Activated CD4-positive, alpha-beta T cell treated with anti-CD3 and anti-CD28 coated beads, Interleukin-2, amount 50 U/mL, for 1 hour (primary cell): ENCODE data around the gene RAB3GAP2.
"Not testable (repeated sequence)": the region's sequence is repeated elsewhere in the genome, so short reads cannot be mapped to it uniquely, and the experiment has no call there.

ENCODE experiments used
- DNase-seq: peaks from one replicate; pipeline ENCODE4 v3.0.0-alpha.2; 2020

RAB3GAP2 gene

DNA sequence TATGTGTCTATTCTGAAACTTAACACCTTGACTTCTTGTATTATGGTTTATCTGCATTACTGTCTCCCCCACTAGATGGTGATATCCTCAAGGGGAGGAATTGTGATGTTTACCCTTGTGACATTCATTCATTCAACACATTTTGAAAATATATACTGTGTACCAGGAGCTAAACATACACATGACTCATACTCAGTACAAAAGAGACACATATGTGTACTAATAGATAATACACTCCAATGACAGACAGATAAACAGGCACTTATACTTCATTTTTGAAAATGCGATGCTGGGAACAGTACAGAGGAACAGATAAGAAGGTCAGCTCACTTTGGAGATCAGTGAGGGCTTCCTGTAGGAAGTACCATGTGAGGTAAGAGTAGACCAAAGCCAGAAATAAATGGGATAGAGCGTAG lies 8.9 kb upstream of the RAB3GAP2 start:
- DNase-seq, result no peak

DNA sequence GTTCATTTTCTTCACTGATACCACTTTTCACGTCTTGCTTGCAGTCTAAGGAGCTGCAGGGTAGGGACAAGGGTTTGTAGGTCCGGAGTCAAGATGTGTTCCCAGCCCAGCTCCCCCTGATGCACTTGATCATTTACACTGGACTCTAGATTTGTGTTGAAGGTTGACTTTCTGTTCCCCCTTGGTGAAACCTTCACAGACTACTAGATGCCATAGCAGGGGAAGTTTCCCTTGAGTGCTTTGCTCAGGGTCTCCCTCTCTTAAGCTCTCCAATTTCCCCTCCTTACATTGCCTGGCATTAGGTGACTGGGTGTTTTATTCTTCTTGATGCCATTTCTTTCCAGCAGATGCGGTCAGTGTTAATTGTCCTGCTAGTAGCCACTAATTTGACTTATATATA lies 8.0 kb upstream of the RAB3GAP2 start:
- no peak for DNase-seq

- no peak for DNase-seq
Measured at GRCh38 chr1:220278991-220279390, 6.7 kb upstream of the RAB3GAP2 start.

GRCh38 chr1:220275430-220275829 lies 3.2 kb upstream of the RAB3GAP2 start:
- no peak for DNase-seq

DNA sequence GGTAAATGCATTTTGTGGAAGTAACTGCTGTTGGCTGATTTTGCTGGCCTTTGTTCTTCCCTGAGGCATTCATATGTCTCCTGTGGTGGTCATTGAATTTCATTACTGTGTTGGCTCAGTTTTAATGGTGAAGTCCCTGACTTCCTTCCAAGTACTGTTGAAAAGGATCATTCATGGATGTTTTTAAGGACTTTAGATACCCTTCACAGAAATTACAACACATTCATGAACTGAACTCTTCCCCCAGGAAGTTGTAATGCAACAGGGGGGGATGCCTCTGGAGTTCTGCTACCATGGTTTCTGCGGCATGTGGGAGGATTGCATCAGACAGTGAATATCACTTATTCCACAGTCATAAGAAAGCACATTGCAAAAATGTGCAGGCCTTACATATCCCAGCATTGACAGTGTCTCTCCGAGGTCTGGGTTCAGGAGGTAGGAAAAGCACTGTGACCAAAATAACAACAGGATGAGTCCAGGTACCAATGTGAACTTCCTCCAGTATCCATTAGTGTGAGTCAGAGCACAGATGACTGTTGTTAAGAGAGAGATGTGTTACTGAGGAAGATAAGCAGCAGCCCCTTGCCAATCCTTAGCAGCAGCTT lies 2.1 kb upstream of the RAB3GAP2 start:
- no peak for DNase-seq

- DNase-seq, result no peak
Measured at GRCh38 chr1:220272841-220273090, 513 bp upstream of the RAB3GAP2 start.

DNA sequence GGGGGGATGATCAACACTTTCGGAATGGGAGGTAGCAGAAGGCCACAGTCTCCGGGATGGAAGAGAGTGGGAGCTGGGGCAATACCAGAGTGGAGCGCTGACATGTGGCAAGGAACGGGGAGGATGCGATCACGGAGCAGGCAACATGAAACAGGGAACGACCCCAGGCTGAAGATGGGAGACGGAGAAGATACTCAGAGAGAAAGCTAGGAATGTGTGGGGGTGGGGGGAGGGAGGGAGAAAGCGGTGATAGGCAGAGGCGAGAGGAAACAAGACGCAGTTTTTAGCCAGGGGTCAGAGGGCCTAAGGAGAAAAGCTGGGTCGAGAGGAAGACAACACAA lies 577 bp downstream of the RAB3GAP2 start:
- DNase-seq, result no peak

GRCh38 chr1:220269036-220269435 lies 3.2 kb downstream of the RAB3GAP2 start:
- no peak for DNase-seq

DNA sequence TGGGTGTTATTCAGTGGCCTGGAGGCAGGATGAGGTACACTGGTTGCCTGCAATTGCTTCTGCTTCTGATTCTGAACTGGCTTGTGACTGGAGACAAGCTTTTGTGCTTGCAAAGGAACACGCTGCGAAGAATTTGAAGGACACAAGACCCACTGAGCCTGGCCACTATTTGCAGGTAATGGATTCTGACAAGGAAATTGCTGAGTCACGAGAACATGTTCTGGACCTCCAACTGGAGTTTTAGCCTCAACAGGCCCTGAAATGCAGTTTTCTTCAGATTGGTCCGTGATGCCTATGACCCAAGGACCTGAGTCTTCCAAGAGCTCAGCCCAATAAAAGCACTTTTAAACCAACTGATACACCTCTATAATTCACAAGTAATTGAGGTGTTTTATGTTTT lies 4.6 kb downstream of the RAB3GAP2 start:
- no peak for DNase-seq

GRCh38 chr1:220260228-220260627 lies 12.0 kb downstream of the RAB3GAP2 start:
- DNase-seq, result not testable (repeated sequence)

DNA sequence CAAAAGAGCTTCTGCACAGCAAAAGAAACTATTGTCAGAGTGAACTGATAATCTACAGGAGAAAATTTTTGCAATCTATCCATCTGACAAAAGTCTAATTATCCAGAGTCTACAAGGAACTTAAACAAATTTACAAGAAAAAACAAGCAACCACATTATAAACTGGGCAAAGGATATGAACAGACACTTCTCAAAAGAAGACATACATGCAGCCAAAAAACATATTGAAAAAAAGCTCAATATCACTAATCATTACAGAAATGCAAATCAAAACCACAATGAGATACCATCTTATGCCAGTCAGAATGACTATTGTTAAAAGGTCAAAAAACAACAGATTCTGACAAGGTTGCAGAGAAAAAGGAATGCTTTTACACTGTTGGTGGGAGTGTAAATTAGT lies 12.5 kb downstream of the RAB3GAP2 start:
- DNase-seq, result not testable (repeated sequence)

GRCh38 chr1:220256194-220256593 lies 16.1 kb downstream of the RAB3GAP2 start:
- DNase-seq, result not testable (repeated sequence)

- no peak for DNase-seq
Measured at GRCh38 chr1:220255204-220255603, 17.0 kb downstream of the RAB3GAP2 start.

DNA sequence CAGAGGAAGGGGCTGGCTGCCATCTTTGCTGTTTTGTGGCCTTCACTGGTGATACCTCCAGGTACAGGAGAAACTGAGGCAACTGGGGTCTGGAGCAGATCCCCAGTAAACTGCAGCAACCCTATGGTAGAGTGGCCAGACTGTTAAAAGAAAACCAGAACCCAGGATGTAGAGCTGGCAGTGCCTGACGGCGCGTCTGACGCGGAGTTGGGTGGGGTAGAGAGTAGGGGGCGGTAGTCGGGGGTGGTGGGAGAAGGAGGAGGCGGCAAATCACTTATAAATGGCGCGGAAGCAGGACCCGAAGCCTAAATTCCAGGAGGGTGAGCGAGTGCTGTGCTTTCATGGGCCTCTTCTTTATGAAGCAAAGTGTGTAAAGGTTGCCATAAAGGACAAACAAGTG lies 19.0 kb downstream of the RAB3GAP2 start:
- DNase-seq, result not testable (repeated sequence)

- no peak for DNase-seq
Measured at GRCh38 chr1:220251272-220251671, 21.0 kb downstream of the RAB3GAP2 start.

- no peak for DNase-seq
Measured at GRCh38 chr1:220250681-220251080, 21.6 kb downstream of the RAB3GAP2 start.

DNA sequence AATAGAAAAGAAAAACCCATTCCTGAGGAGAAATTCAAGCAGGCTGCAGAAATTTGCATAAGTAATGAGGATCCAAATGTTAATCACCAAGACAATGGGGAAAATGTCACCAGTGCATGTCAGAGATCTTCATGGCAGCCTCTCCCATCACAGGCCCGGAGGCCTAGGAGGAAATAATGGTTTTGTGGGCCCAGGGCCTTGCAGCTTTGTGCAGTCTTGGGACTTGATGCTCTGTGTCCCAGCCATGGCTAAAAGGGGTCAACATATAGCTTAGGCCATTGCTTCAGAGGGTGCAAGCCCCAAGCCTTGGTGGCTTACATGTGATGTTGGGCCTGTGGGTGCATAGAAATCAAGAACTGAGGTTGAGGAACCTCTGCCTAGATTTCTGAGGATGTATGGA lies 22.7 kb downstream of the RAB3GAP2 start:
- DNase-seq, result no peak

DNA sequence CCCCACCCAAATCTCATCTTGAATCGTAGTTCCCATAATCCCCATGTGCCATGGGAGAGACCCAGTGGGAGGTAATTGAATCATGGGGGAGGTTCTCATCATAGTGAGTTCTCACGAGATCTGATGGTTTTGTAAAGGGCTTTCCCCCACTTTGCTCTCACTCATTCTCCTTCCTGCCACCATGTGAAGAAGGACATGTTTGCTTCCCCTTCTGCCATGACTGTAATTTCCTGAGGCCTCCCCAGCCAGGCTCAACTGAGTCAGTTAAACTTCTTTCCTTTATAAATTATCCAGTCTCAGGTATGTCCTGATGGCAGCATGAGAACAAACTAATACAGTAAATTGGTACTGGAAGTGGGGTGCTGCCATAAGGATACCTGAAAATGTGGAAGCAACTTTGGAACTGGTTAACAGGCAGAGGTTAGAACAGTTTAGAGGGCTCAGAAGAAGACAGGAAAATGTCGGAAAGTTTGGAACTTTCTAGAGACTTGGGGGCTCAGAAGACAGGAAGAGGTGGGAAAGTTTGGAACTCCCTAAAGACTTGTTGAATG lies 23.5 kb downstream of the RAB3GAP2 start:
- not testable (repeated sequence) for DNase-seq

- not testable (repeated sequence) for DNase-seq
Measured at GRCh38 chr1:220245900-220246299, 26.4 kb downstream of the RAB3GAP2 start.

GRCh38 chr1:220243947-220244346 lies 28.3 kb downstream of the RAB3GAP2 start:
- DNase-seq, result no peak

DNA sequence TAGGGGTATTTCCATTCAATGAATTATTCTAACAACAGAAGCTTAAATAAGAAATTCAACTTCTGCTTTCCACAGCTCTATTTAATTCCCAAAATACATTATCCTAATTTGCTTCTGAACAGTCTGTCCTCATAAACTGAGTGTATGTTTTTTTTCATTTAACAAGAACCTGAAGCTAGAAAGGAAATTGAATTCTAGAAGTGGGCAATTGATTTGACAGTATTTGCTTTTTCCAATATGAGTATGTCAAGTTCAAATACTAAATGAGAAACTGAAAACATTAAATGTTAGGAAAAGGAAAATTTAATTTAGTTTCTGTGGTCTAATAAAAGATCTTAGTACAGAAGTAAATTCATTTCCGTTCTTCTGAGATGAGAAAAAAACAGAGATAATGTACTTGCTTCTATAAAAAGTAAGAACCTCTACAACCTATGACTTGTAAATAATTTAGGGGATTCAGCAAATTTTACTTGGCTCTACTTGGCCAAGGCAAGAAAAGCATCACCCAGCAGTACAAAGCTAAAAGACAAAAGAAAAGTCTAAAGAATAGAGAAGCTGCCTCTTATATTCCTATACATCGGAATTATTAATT lies 31.1 kb downstream of the RAB3GAP2 start:
- no peak for DNase-seq

DNA sequence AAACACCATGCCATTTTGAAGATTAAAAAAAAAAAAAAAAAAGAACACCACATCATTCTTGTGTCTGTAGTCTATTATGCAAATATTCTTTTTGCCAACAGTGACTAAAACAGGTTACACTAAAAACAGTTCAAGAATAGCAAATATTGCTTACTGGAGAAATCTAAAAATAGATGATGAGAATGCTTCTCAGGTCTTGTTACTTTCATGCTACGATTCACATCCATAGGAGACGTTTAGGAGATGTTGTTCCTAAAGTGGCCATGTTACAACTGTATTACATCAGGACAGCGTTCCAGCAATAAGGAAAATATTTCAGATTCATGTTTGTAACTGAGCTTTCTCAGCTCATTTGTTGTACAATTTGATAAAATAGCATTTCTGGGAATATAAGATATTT lies 32.3 kb downstream of the RAB3GAP2 start:
- no peak for DNase-seq

DNA sequence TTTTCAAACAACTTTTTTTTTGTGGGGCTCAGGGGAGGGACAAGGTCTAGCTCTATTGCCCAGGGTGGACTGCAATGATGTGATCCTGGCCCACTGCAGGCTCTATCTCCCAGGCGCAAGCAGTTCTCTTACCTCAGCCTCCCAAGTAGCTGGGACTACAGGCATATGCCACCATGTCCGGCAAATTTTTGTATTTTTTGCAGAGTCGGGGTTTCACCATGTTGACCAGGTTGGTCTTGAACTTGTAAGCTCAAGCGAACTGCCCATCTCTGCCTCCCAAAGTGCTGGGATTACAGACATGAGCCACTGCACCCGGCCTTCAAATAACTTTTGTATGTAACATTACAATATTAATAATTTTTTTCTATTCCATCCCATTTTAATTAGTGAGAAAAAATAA lies 33.0 kb downstream of the RAB3GAP2 start:
- DNase-seq, result no peak

DNA sequence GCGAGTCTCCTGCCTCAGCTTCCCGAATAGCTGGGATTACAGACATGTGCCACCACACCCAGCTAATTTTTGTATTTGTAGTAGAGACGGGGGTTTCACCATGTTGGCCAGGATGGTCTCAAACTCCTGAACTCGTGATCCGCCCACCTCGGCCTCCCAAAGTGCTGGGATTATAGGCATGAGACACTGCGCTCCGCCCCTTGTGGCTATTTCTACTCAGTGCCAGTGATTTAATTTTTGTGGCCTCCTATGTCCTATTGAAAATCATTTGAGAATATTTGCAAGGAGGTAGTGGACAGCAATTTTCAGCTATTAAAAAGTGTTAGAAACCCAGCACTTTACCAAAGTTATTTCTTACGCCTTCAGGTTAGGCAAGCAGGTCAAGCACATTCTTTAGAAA lies 36.0 kb downstream of the RAB3GAP2 start:
- not testable (repeated sequence) for DNase-seq

DNA sequence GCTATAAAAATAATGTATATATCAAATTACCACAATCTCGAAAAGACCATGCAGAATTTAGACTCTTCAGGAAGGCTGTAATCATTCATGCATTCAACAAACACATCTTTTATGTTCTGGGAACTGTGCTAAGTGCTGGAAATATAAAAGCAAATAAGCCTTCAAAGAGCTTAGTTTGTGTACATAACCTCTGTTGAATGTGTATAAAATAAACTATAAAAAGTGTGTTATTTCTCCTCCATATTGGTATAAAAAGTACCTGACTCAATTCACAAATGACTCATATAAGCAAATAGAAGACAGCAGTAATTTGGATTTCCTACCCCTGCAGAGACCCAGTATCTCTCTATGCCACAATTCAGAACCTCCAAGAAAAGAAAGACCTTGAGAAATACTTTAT lies 36.8 kb downstream of the RAB3GAP2 start:
- DNase-seq, result no peak
